ENCODE measurements around the gene XCR1.
A peak's percentile ranks its signal among the peaks of the same experiment; 100 is the strongest.

XCR1 gene

DNA sequence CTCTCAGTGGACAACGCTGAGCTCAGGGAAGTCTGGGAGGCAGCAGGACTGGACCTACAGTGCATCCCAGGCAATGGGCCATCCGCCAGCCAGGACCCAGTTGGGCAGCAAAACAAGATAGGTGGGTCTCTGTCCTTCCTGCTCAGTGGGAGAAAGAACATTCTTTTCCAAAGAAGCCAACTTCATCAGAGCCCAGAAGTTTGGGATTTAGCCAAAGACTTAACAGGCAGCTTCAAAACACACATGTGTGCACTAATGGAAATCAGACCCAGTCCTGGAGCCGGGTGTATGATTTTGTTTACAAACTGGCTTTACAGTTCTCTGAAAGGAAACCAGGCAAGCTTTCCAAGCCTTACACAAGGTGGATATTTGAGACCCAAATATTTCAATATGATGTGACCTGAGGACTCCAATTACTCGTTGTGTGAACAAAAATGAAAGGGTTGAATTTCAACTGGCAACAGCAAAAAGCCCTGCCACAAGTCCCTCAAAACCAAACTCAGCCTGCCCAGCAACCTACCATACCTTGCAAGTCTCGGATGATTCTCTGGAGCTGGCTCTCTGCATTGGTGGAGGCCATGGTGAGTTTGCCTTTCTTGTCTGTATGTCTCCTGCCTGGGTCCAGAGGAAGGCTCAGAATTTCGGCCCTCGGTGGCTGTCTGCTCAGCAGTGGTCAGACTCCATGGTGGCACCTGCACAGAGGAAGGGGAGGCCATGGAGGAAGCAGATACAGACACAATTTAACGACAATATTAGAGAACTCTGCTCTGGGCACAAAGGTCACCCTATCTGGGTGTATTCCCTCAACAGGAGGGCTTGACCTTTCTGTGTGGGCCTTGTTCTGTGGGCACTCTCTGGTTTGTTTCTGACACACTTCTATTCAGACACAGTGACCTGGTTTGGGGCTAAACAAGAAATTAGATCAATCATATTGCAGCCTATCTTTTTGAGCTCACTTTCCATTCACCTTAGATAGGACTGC, 42.7 kb downstream of the XCR1 start:
- Histone ChIP-seq H3K79me2 (no peaks in the 10 kb centered on the region), H3K9ac (no peak overlapping the region), H3K4me2 (ENCODE audit: low read length) (no peak overlapping the region), H3K9me3 (ENCODE audit: control insufficient read depth, low read length) (no peaks in the 10 kb centered on the region), H3K27ac (peak overlapping the region; percentile 46), H2AFZ (no peak overlapping the region), H3K27me3 (ENCODE audit: control insufficient read depth, insufficient read depth, low read length) (no peaks in the 10 kb centered on the region), H3K4me3 (ENCODE audit: low read depth, low read length) (no peak overlapping the region), H3K36me3 (ENCODE audit: control insufficient read depth, insufficient read depth, low read length) (no peaks in the 10 kb centered on the region), H3K4me1 (peaks cover 21% of the 10 kb centered on the region)
- TF ChIP-seq, protein P1, sequence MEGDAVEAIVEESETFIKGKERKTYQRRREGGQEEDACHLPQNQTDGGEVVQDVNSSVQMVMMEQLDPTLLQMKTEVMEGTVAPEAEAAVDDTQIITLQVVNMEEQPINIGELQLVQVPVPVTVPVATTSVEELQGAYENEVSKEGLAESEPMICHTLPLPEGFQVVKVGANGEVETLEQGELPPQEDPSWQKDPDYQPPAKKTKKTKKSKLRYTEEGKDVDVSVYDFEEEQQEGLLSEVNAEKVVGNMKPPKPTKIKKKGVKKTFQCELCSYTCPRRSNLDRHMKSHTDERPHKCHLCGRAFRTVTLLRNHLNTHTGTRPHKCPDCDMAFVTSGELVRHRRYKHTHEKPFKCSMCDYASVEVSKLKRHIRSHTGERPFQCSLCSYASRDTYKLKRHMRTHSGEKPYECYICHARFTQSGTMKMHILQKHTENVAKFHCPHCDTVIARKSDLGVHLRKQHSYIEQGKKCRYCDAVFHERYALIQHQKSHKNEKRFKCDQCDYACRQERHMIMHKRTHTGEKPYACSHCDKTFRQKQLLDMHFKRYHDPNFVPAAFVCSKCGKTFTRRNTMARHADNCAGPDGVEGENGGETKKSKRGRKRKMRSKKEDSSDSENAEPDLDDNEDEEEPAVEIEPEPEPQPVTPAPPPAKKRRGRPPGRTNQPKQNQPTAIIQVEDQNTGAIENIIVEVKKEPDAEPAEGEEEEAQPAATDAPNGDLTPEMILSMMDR (IDR thresholded peaks at IDR 0.05) = no peak

- H3K27ac ChIP-seq = no peak overlapping the region
- no peak overlapping the region for H2AFZ ChIP-seq
- peaks cover 21% of the 10 kb centered on the region for H3K4me1 ChIP-seq
- no peak overlapping the region for H3K9ac ChIP-seq
- H3K36me3 ChIP-seq (ENCODE audit: control insufficient read depth, insufficient read depth, low read length) = no peaks in the 10 kb centered on the region
- TF ChIP-seq, protein P1 (IDR thresholded peaks at IDR 0.05) = no peak
- H3K4me2 ChIP-seq (ENCODE audit: low read length) = no peak overlapping the region
- H3K27me3 ChIP-seq (ENCODE audit: control insufficient read depth, insufficient read depth, low read length) = no peaks in the 10 kb centered on the region
- H3K79me2 ChIP-seq = no peaks in the 10 kb centered on the region
- H3K9me3 ChIP-seq (ENCODE audit: control insufficient read depth, low read length) = no peaks in the 10 kb centered on the region
- H3K4me3 ChIP-seq (ENCODE audit: low read depth, low read length) = no peak overlapping the region
Observed at GRCh38 chr3:45983770-45984169, 43.5 kb downstream of the XCR1 start.

GRCh38 chr3:45981346-45982074, 45.8 kb downstream of the XCR1 start:
- Histone ChIP-seq H3K4me2 (ENCODE audit: low read length) (no peak overlapping the region), H3K9me3 (ENCODE audit: control insufficient read depth, low read length) (no peaks in the 10 kb centered on the region), H3K27ac (no peak overlapping the region), H3K79me2 (no peaks in the 10 kb centered on the region), H3K9ac (no peak overlapping the region), H3K27me3 (ENCODE audit: control insufficient read depth, insufficient read depth, low read length) (no peaks in the 10 kb centered on the region), H3K4me1 (peaks cover 16% of the 10 kb centered on the region), H2AFZ (no peak overlapping the region), H3K36me3 (ENCODE audit: control insufficient read depth, insufficient read depth, low read length) (no peaks in the 10 kb centered on the region), H3K4me3 (ENCODE audit: low read depth, low read length) (no peak overlapping the region)
- TF ChIP-seq, protein P1 (IDR thresholded peaks at IDR 0.05) = no peak

GRCh38 chr3:45980819-45981218, 46.5 kb downstream of the XCR1 start:
- no peak overlapping the region for H3K4me2 ChIP-seq (ENCODE audit: low read length)
- H3K27me3 ChIP-seq (ENCODE audit: control insufficient read depth, insufficient read depth, low read length) = no peaks in the 10 kb centered on the region
- H3K9me3 ChIP-seq (ENCODE audit: control insufficient read depth, low read length) = no peaks in the 10 kb centered on the region
- H3K36me3 ChIP-seq (ENCODE audit: control insufficient read depth, insufficient read depth, low read length) = no peaks in the 10 kb centered on the region
- H3K4me3 ChIP-seq (ENCODE audit: low read depth, low read length) = no peak overlapping the region
- no peak overlapping the region for H2AFZ ChIP-seq
- TF ChIP-seq, protein P1 (IDR thresholded peaks at IDR 0.05) = no peak
- H3K4me1 ChIP-seq = peaks cover 13% of the 10 kb centered on the region
- no peak overlapping the region for H3K9ac ChIP-seq
- H3K79me2 ChIP-seq = no peaks in the 10 kb centered on the region
- no peak overlapping the region for H3K27ac ChIP-seq
